IMR-90 (cell line): Measurements from ENCODE around the gene ARMC9. TPM values are rescaled to one million over a fixed set of nuclear protein-coding genes. Genes with fewer than 3 reads are reported as not detected.

Experiments
- ATAC-seq: fragments of 200-7000 bp; cut with Tn5 transposase; 2 replicates; pipeline ENCODE4 v1.9.1; 2020; ENCODE audit warnings: low read depth, mild to moderate bottlenecking, moderate library complexity
- BruUV-seq: library from RNA; stranded (reverse); fragments of 400-500 nt; replicated peaks from 2 replicates; lab custom pipeline; 2021; lab: Mats Ljungman, UMichigan
- CTCF ChIA-PET: fragments of 300-600 bp; formaldehyde crosslinking; extraction: SDS; loops from one replicate; lab custom pipeline; 2021; ENCODE audit warnings: antibody characterized with exemption; lab: Yijun Ruan, JAX
- POLR2A ChIA-PET: fragments of 300-600 bp; sonication (Branson Sonifier 250); formaldehyde crosslinking; loops from one replicate; lab custom pipeline; 2022; ENCODE audit warnings: antibody characterized with exemption; ENCODE audit not compliant: unreplicated experiment; lab: Charles Lee
- DNase-seq: peaks from one replicate; pipeline ENCODE4 v3.0.0; 2013
- H2AFZ ChIP-seq: replicated peaks from 2 replicates; pipeline ENCODE3; 2013; ENCODE audit warnings: low read length, mild to moderate bottlenecking; ENCODE audit not compliant: poor library complexity
- H2AK5ac ChIP-seq: 2 replicates; pipeline ENCODE4 v1.6.1; 2013; ENCODE audit warnings: low read depth, low read length, inconsistent platforms
- H2AK9ac ChIP-seq: replicated peaks from 2 replicates; pipeline ENCODE3; 2013; ENCODE audit warnings: mild to moderate bottlenecking, low read depth, low read length, moderate library complexity; ENCODE audit not compliant: poor library complexity
- H2BK120ac ChIP-seq: 2 replicates; pipeline ENCODE4 v1.6.1; 2013; ENCODE audit warnings: low read depth, low read length, inconsistent platforms
- H2BK15ac ChIP-seq: 3 replicates; pipeline ENCODE4 v1.6.1; 2013; ENCODE audit warnings: low read depth, low read length, inconsistent platforms
- H2BK20ac ChIP-seq: 2 replicates; pipeline ENCODE4 v1.6.1; 2013; ENCODE audit warnings: low read depth, mild to moderate bottlenecking, inconsistent platforms, low read length, moderate library complexity
- H2BK5ac ChIP-seq: 2 replicates; pipeline ENCODE4 v1.6.1; 2013; ENCODE audit warnings: mild to moderate bottlenecking, low read depth, low read length, inconsistent platforms; ENCODE audit not compliant: poor library complexity, severe bottlenecking
- H3K14ac ChIP-seq: replicated peaks from 2 replicates; pipeline ENCODE4 v1.6.1; 2013; ENCODE audit warnings: low read depth, low read length, inconsistent platforms
- H3K18ac ChIP-seq: 2 replicates; pipeline ENCODE4 v1.6.1; 2013; ENCODE audit warnings: low read depth, low read length, control low read depth
- H3K23ac ChIP-seq: 2 replicates; pipeline ENCODE4 v1.6.1; 2013; ENCODE audit warnings: low read depth, low read length, inconsistent platforms
- H3K27ac ChIP-seq: 2 replicates; pipeline ENCODE4 v1.5.1; 2013; ENCODE audit warnings: mild to moderate bottlenecking, control low read depth, low read length; ENCODE audit not compliant: insufficient read depth
- H3K27me3 ChIP-seq: 2 replicates; pipeline ENCODE4 v1.6.1; 2013; ENCODE audit warnings: low read length; ENCODE audit not compliant: control insufficient read depth, insufficient read depth
- H3K36me3 ChIP-seq: 2 replicates; pipeline ENCODE4 v1.6.1; 2013; ENCODE audit warnings: low read length, mixed read lengths; ENCODE audit not compliant: control insufficient read depth, insufficient read depth
- H3K4ac ChIP-seq: 2 replicates; pipeline ENCODE4 v1.6.1; 2013; ENCODE audit warnings: low read depth, low read length, inconsistent platforms
- H3K4me1 ChIP-seq: 2 replicates; pipeline ENCODE4 v1.6.1; 2013; ENCODE audit warnings: low read length, mixed read lengths; ENCODE audit not compliant: control insufficient read depth, insufficient read depth
- H3K4me2 ChIP-seq: 2 replicates; pipeline ENCODE4 v1.6.1; 2013; ENCODE audit warnings: low read depth, mild to moderate bottlenecking, control low read depth, low read length, moderate library complexity
- H3K4me3 ChIP-seq: 2 replicates; pipeline ENCODE4 v1.5.1; 2013; ENCODE audit warnings: low read depth, mild to moderate bottlenecking, control low read depth, low read length, moderate library complexity; ENCODE audit not compliant: insufficient read depth
- H3K56ac ChIP-seq: 2 replicates; pipeline ENCODE4 v1.6.1; 2013; ENCODE audit warnings: low read length, inconsistent platforms; ENCODE audit not compliant: insufficient read depth; ENCODE audit errors: extremely low read depth
- H3K79me1 ChIP-seq, 2 experiments: 2 replicates each; pipeline ENCODE4 v1.6.1; 2013; ENCODE audit warnings: low read length in 2 of 2, inconsistent platforms in 1 of 2, low read depth in 1 of 2
- H3K9ac ChIP-seq: 2 replicates; pipeline ENCODE4 v1.6.1; 2013; ENCODE audit warnings: low read depth, low read length, control low read depth
- H3K9me1 ChIP-seq: 2 replicates; pipeline ENCODE4 v1.6.1; 2013; ENCODE audit warnings: low read length, inconsistent platforms; ENCODE audit not compliant: insufficient read depth
- H3K9me3 ChIP-seq: 2 replicates; pipeline ENCODE4 v1.6.1; 2013; ENCODE audit warnings: low read length; ENCODE audit not compliant: control insufficient read depth, insufficient read depth
- H4K20me1 ChIP-seq: 2 replicates; pipeline ENCODE4 v1.6.1; 2013; ENCODE audit warnings: low read length, inconsistent platforms; ENCODE audit not compliant: insufficient read depth
- H4K5ac ChIP-seq: 2 replicates; pipeline ENCODE4 v1.6.1; 2013; ENCODE audit warnings: mild to moderate bottlenecking, low read depth, low read length, control low read depth
- H4K8ac ChIP-seq, 2 experiments: 2 replicates each; pipeline ENCODE4 v1.6.1; 2013; ENCODE audit warnings: low read depth in 2 of 2, low read length in 2 of 2, control low read depth in 1 of 2, inconsistent platforms in 1 of 2
- H4K91ac ChIP-seq: 2 replicates; pipeline ENCODE4 v1.6.1; 2013; ENCODE audit warnings: low read depth, low read length, inconsistent platforms; ENCODE audit not compliant: insufficient read depth
- CEBPB ChIP-seq: IDR thresholded peaks from 2 replicates; pipeline ENCODE4 v1.6.1; 2012; ENCODE audit warnings: low read depth, low read length, improper control_type of control experiment
- ELK1 ChIP-seq: fragments of 150-350 bp; IDR thresholded peaks from 2 replicates; pipeline ENCODE4 v1.6.1; 2016; ENCODE audit warnings: low read depth, mild to moderate bottlenecking, low read length, moderate library complexity, borderline replicate concordance
- FOS ChIP-seq: fragments of 150-350 bp; IDR thresholded peaks from 2 replicates; pipeline ENCODE4 v1.6.1; 2016; ENCODE audit warnings: low read depth, low read length
- MAFK ChIP-seq: IDR thresholded peaks from 2 replicates; pipeline ENCODE4 v1.6.1; 2012; ENCODE audit warnings: low read depth, low read length, improper control_type of control experiment
- NFE2L2 ChIP-seq: fragments of 150-350 bp; IDR thresholded peaks from 2 replicates; pipeline ENCODE4 v1.6.1; 2016; ENCODE audit warnings: low read depth, mild to moderate bottlenecking, low read length
- POLR2A ChIP-seq: IDR thresholded peaks from 2 replicates; pipeline ENCODE4 v1.6.1; 2012; ENCODE audit warnings: mild to moderate bottlenecking, low read depth, low read length
- RAD21 ChIP-seq: IDR thresholded peaks from 2 replicates; pipeline ENCODE4 v1.6.1; 2012; ENCODE audit warnings: low read length, improper control_type of control experiment
- RFX5 ChIP-seq: IDR thresholded peaks from 2 replicates; pipeline ENCODE4 v1.8.0; 2012; ENCODE audit warnings: low read depth, mild to moderate bottlenecking, low read length, moderate library complexity
- SMC3 ChIP-seq: fragments of 150-350 bp; IDR thresholded peaks from 2 replicates; pipeline ENCODE4 v1.6.1; 2016; ENCODE audit warnings: low read depth, mild to moderate bottlenecking, antibody characterized with exemption, low read length, moderate library complexity
- WGBS, 2 experiments: methylation state at CpG; one replicate each; pipeline versions ENCODE4 v1.1.5 to v1.1.7; 2013; ENCODE audit warnings: missing lambda C conversion rate in 2 of 2; ENCODE audit not compliant: insufficient read length in 1 of 2; ENCODE audit errors: extremely low coverage in 2 of 2; 5-methylcytosine and 5-hydroxymethylcytosine counted together
- dilution Hi-C: fragments of 300-500 bp; cut with HindIII; formaldehyde crosslinking; loops from one replicate; pipeline ENCODE4 v1.14.3; 2018; ENCODE audit warnings: low sequenced_read_pairs; ENCODE audit not compliant: unreplicated experiment
- in situ Hi-C: fragments of 300-500 bp; cut with MboI; formaldehyde crosslinking; loops from 3 replicates; pipeline ENCODE4 v1.14.3; 2019; ENCODE audit warnings: low sequenced_read_pairs, inconsistent platforms, mixed read lengths
- intact Hi-C: fragments of 100-400 bp; cut with micrococcal nuclease; formaldehyde crosslinking; loops from 2 replicates; pipeline ENCODE4 v1.10.0; 2022
- polyA plus RNA-seq, 3 experiments: library from polyadenylated mRNA; depleted of rRNA; stranded (reverse); fragments of >200 nt; gene quantifications; 2 replicates each; pipeline ENCODE4 v1.2.3, GENCODE V29; 2012; ENCODE audit warnings: low replicate concordance in 1 of 3
- total RNA-seq: library from RNA; depleted of rRNA; stranded (reverse); fragments of >200 nt; gene quantifications from 2 replicates; pipeline ENCODE4 v1.2.3, GENCODE V29; 2012
- TF ChIP-seq, protein P1 (sequence below): conservative IDR thresholded peaks from 2 replicates; pipeline ENCODE4 v1.5.1; 2012; ENCODE audit warnings: mild to moderate bottlenecking, low read depth, low read length, improper control_type of control experiment
- TF ChIP-seq, protein P2 (sequence below): fragments of 150-350 bp; IDR thresholded peaks from 2 replicates; pipeline ENCODE4 v1.6.1; 2017; ENCODE audit warnings: mild to moderate bottlenecking, antibody characterized with exemption, low read length, low read depth

The ARMC9 gene
- total and polyA plus RNA-seq, 2 of the 4 experiments (the other 2 are of a cell fraction): 36.0 to 46.6 TPM

GRCh38 chr2:231359441-231359840 lies 161.0 kb downstream of the ARMC9 start:
- Histone ChIP-seq H2AFZ (no peak overlapping the region), H3K23ac (no peak overlapping the region), H3K4me3 (no peak overlapping the region), H3K4me2 (no peak overlapping the region), H3K18ac (no peak overlapping the region), H2BK120ac (no peak overlapping the region), H2AK9ac (peak overlapping the region; percentile 22), H4K20me1 (no peaks in the 10 kb centered on the region), H4K91ac (no peak overlapping the region), H3K9ac (no peak overlapping the region), H2AK5ac (no peak overlapping the region), H3K27me3 (no peaks in the 10 kb centered on the region), H3K4ac (no peak overlapping the region), H3K79me1 (no peaks in the 10 kb centered on the region), H4K8ac (no peak overlapping the region), H3K9me3 (no peaks in the 10 kb centered on the region), H2BK15ac (no peak overlapping the region), H3K56ac (no peak overlapping the region), H2BK5ac (no peak overlapping the region), H2BK20ac (no peak overlapping the region), H3K14ac (no peak overlapping the region), H3K4me1 (no peaks in the 10 kb centered on the region), H3K9me1 (peaks cover 3% of the 10 kb centered on the region; the same call in 1 of the 2 replicates), H4K5ac (no peak overlapping the region), H3K27ac (no peak overlapping the region), H3K36me3 (peaks cover 8% of the 10 kb centered on the region; the same call in 1 of the 2 replicates)
- ATAC-seq: no peak
- in situ Hi-C loops: no loop called here
- ChIA-PET CTCF (interaction anchor here (0.8 kb wide), 1 partner anchor 8 kb away, joined by 4 read pairs; no protein-coding TSS in a partner anchor), POLR2A (no interaction called here)
- TF ChIP-seq ELK1: no peak
- TF ChIP-seq RFX5: no peak
- TF ChIP-seq, protein P1, sequence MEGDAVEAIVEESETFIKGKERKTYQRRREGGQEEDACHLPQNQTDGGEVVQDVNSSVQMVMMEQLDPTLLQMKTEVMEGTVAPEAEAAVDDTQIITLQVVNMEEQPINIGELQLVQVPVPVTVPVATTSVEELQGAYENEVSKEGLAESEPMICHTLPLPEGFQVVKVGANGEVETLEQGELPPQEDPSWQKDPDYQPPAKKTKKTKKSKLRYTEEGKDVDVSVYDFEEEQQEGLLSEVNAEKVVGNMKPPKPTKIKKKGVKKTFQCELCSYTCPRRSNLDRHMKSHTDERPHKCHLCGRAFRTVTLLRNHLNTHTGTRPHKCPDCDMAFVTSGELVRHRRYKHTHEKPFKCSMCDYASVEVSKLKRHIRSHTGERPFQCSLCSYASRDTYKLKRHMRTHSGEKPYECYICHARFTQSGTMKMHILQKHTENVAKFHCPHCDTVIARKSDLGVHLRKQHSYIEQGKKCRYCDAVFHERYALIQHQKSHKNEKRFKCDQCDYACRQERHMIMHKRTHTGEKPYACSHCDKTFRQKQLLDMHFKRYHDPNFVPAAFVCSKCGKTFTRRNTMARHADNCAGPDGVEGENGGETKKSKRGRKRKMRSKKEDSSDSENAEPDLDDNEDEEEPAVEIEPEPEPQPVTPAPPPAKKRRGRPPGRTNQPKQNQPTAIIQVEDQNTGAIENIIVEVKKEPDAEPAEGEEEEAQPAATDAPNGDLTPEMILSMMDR: no peak
- TF ChIP-seq RAD21: no peak
- no peak for TF ChIP-seq POLR2A
- TF ChIP-seq, protein P2, sequence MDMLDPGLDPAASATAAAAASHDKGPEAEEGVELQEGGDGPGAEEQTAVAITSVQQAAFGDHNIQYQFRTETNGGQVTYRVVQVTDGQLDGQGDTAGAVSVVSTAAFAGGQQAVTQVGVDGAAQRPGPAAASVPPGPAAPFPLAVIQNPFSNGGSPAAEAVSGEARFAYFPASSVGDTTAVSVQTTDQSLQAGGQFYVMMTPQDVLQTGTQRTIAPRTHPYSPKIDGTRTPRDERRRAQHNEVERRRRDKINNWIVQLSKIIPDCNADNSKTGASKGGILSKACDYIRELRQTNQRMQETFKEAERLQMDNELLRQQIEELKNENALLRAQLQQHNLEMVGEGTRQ: no peak
- TF ChIP-seq CEBPB: no peak
- no peak for TF ChIP-seq FOS
- no peak for TF ChIP-seq MAFK
- TF ChIP-seq NFE2L2: no peak
- TF ChIP-seq SMC3: no peak
- BruUV-seq: no TSS peak
- 87% methylated on average over 9 of the region's 10 CpGs; no CpG with 5 or more reads in 1 of the 2 experiments for WGBS, 2 experiments
- intact Hi-C loops: no loop called here
- DNase-seq: no peak
- dilution Hi-C loops: no loop called here
